HG03432 (cell line): ENCODE measurements around the gene PRPF39.
A peak's percentile ranks its signal among the peaks of the same experiment; 100 is the strongest.
"Not testable (repeated sequence)": the region's sequence is repeated elsewhere in the genome, so short reads cannot be mapped to it uniquely, and the experiment has no call there.

Experiments used
- ATAC-seq: cut with Tn5 transposase; IDR thresholded peaks from one replicate; pipeline ENCODE4 v1.9.1; 2021; ENCODE audit warnings: mild to moderate bottlenecking, moderate library complexity; ENCODE audit not compliant: unreplicated experiment

Gene PRPF39

GRCh38 chr14:45080416-45080968 lies 3.4 kb upstream of the PRPF39 start:
- ATAC-seq = not testable (repeated sequence)

- not testable (repeated sequence) for ATAC-seq
Measured at GRCh38 chr14:45081096-45081495, 2.8 kb upstream of the PRPF39 start.

- no peak for ATAC-seq
Measured at GRCh38 chr14:45082420-45082819, 1.5 kb upstream of the PRPF39 start.

GRCh38 chr14:45083617-45083975 lies 320 bp upstream of the PRPF39 start:
- ATAC-seq = no peak

- no peak for ATAC-seq
Measured at GRCh38 chr14:45084946-45085346, 1.0 kb downstream of the PRPF39 start.

GRCh38 chr14:45089813-45090212 lies 5.9 kb downstream of the PRPF39 start:
- peak; percentile 77 for ATAC-seq

- ATAC-seq = no peak
Measured at GRCh38 chr14:45091710-45092109, 7.8 kb downstream of the PRPF39 start.

- ATAC-seq = no peak
Measured at GRCh38 chr14:45094275-45094674, 10.4 kb downstream of the PRPF39 start.

- ATAC-seq = no peak
Measured at GRCh38 chr14:45095143-45095542, 11.2 kb downstream of the PRPF39 start.

- no peak for ATAC-seq
Measured at GRCh38 chr14:45096218-45096617, 12.3 kb downstream of the PRPF39 start.

GRCh38 chr14:45103806-45104205 lies 19.9 kb downstream of the PRPF39 start:
- ATAC-seq = no peak

- ATAC-seq = no peak
Measured at GRCh38 chr14:45104561-45104960, 20.6 kb downstream of the PRPF39 start.

GRCh38 chr14:45112896-45113781 lies 29.2 kb downstream of the PRPF39 start:
- ATAC-seq = no peak

GRCh38 chr14:45114327-45114726 lies 30.4 kb downstream of the PRPF39 start:
- no peak for ATAC-seq

GRCh38 chr14:45118594-45118993 lies 34.7 kb downstream of the PRPF39 start:
- no peak for ATAC-seq

- ATAC-seq = no peak
Measured at GRCh38 chr14:45120096-45120495, 36.2 kb downstream of the PRPF39 start.

- ATAC-seq = no peak
Measured at GRCh38 chr14:45123271-45123670, 39.4 kb downstream of the PRPF39 start.

GRCh38 chr14:45125754-45126153 lies 41.8 kb downstream of the PRPF39 start:
- ATAC-seq = no peak

GRCh38 chr14:45128963-45129629 lies 45.2 kb downstream of the PRPF39 start:
- no peak for ATAC-seq

- no peak for ATAC-seq
Measured at GRCh38 chr14:45133683-45134050, 49.8 kb downstream of the PRPF39 start.

- peak; percentile 88 for ATAC-seq
Measured at GRCh38 chr14:45134051-45134958, 50.4 kb downstream of the PRPF39 start, which contains the start of gene FKBP3. FKBP3 (minus strand) TSS chr14:45134481; CDS start chr14:45134456, 25 bp downstream.
